Subcutaneous abdominal adipose tissue (tissue), 5 donors: ENCODE results near the gene MAT2A.
"Not testable (repeated sequence)": the region's sequence is repeated elsewhere in the genome, so short reads cannot be mapped to it uniquely, and the experiment has no call there.

Source experiments
- H3K27ac ChIP-seq: one replicate; pipeline ENCODE4 v1.7.0; 2013; ENCODE audit warnings: low read depth, mild to moderate bottlenecking, inconsistent platforms, low read length, moderate library complexity
- H3K27me3 ChIP-seq, 5 donors: one replicate each; pipeline ENCODE4 v1.7.0; 2013; ENCODE audit warnings: low read length in 5 of 5, inconsistent platforms in 1 of 5; ENCODE audit not compliant: control insufficient read depth in 5 of 5, insufficient read depth in 4 of 5
- H3K36me3 ChIP-seq, 5 donors: one replicate each; pipeline ENCODE4 v1.7.0; 2013; ENCODE audit warnings: low read length in 5 of 5; ENCODE audit not compliant: control insufficient read depth in 5 of 5, insufficient read depth in 5 of 5
- H3K4me1 ChIP-seq, 5 donors: one replicate each; pipeline ENCODE4 v1.7.0; 2013; ENCODE audit warnings: low read length in 5 of 5, mild to moderate bottlenecking in 3 of 5, moderate library complexity in 1 of 5; ENCODE audit not compliant: control insufficient read depth in 5 of 5, insufficient read depth in 5 of 5
- H3K4me3 ChIP-seq, 5 donors: one replicate each; pipeline ENCODE4 v1.7.0; 2013; ENCODE audit warnings: low read length in 5 of 5, low read depth in 1 of 5
- H3K9ac ChIP-seq, 5 donors: one replicate each; pipeline ENCODE4 v1.7.0; 2013; ENCODE audit warnings: low read length in 5 of 5, mild to moderate bottlenecking in 4 of 5, moderate library complexity in 3 of 5
- H3K9me3 ChIP-seq, 5 donors: one replicate each; pipeline ENCODE4 v1.7.0; 2013; ENCODE audit warnings: low read length in 5 of 5; ENCODE audit not compliant: control insufficient read depth in 5 of 5
- donor health status: healthy.
- donor health status: healthy.
- donor health status: healthy.
- donor health status: healthy.
- donor health status: healthy.

The MAT2A gene

GRCh38 chr2:85537600-85538506 lies 1.1 kb upstream of the MAT2A start:
- Histone ChIP-seq H3K4me1 (peaks cover 3 to 45% (median 38%) of the 10 kb centered on the region in 5 donors), H3K9me3 (no peaks in the 10 kb centered on the region), H3K9ac (peak overlapping the region; percentile 87 to 99 (median 96)), H3K4me3 (peak overlapping the region; percentile 78 to 97 (median 93)), H3K27ac (peak overlapping the region; percentile 99), H3K27me3 (no peaks in the 10 kb centered on the region), H3K36me3 (peaks cover 17 to 21% (median 20%) of the 10 kb centered on the region in 5 donors)

- Histone ChIP-seq H3K4me3 (peak overlapping the region; percentile 78 to 97 (median 87)), H3K27ac (peak overlapping the region; percentile 99), H3K4me1 (peaks cover 3 to 48% (median 38%) of the 10 kb centered on the region in 5 donors), H3K27me3 (no peaks in the 10 kb centered on the region), H3K9me3 (no peaks in the 10 kb centered on the region), H3K36me3 (peaks cover 27 to 38% (median 32%) of the 10 kb centered on the region in 5 donors), H3K9ac (peak overlapping the region; percentile 57 to 99 (median 93))
Observed at GRCh38 chr2:85539361-85540132, 579 bp downstream of the MAT2A start.

GRCh38 chr2:85540133-85540648 lies 1.2 kb downstream of the MAT2A start:
- peaks cover 3 to 48% (median 38%) of the 10 kb centered on the region in 5 donors for H3K4me1 ChIP-seq

GRCh38 chr2:85541262-85541661 lies 2.3 kb downstream of the MAT2A start:
- Histone ChIP-seq H3K4me3 (peak overlapping the region; percentile 78 to 97 (median 87)), H3K9me3 (no peaks in the 10 kb centered on the region), H3K36me3 (peaks cover 40 to 55% (median 42%) of the 10 kb centered on the region in 5 donors), H3K27me3 (no peaks in the 10 kb centered on the region), H3K27ac (peak overlapping the region; percentile 99), H3K4me1 (peaks cover 3 to 48% (median 38%) of the 10 kb centered on the region in 5 donors), H3K9ac (peak overlapping the region in 2 of 5 donors; percentile 18 to 96)

More at GRCh38 chr2:85540133-85540648, 1.2 kb downstream of the MAT2A start:
- H3K9me3 ChIP-seq: no peaks in the 10 kb centered on the region
- no peaks in the 10 kb centered on the region for H3K27me3 ChIP-seq
- H3K9ac ChIP-seq: peak overlapping the region; percentile 32 to 99 (median 93)
- H3K27ac ChIP-seq: peak overlapping the region; percentile 99
- H3K36me3 ChIP-seq: peaks cover 31 to 44% (median 35%) of the 10 kb centered on the region in 5 donors
- H3K4me3 ChIP-seq: peak overlapping the region; percentile 78 to 97 (median 87)

GRCh38 chr2:85541753-85542457 lies 2.9 kb downstream of the MAT2A start:
- no peaks in the 10 kb centered on the region for H3K9me3 ChIP-seq
- peak overlapping the region; percentile 99 for H3K27ac ChIP-seq
- peaks cover 40 to 61% (median 44%) of the 10 kb centered on the region in 5 donors for H3K36me3 ChIP-seq
- H3K4me1 ChIP-seq: peaks cover 3 to 47% (median 37%) of the 10 kb centered on the region in 5 donors
- no peak overlapping the region for H3K9ac ChIP-seq
- peak overlapping the region in 4 of 5 donors; percentile 3 to 97 (median 86) for H3K4me3 ChIP-seq
- no peaks in the 10 kb centered on the region for H3K27me3 ChIP-seq

GRCh38 chr2:85542777-85543176 lies 3.8 kb downstream of the MAT2A start:
- Histone ChIP-seq H3K4me1 (peaks cover 0 to 39% (median 28%) of the 10 kb centered on the region in 5 donors), H3K27me3 (no peaks in the 10 kb centered on the region), H3K9me3 (no peaks in the 10 kb centered on the region), H3K9ac (no peak overlapping the region), H3K36me3 (peaks cover 40 to 69% (median 44%) of the 10 kb centered on the region in 5 donors), H3K4me3 (no peak overlapping the region), H3K27ac (peak overlapping the region; percentile 21)

GRCh38 chr2:85544254-85544691 lies 5.3 kb downstream of the MAT2A start:
- H3K36me3 ChIP-seq: peaks cover 43 to 81% (median 50%) of the 10 kb centered on the region in 5 donors
- H3K4me3 ChIP-seq, H3K9ac ChIP-seq, H3K27me3 ChIP-seq, H3K27ac ChIP-seq, H3K9me3 ChIP-seq: not testable (repeated sequence)
- peaks cover 0 to 34% (median 26%) of the 10 kb centered on the region in 5 donors for H3K4me1 ChIP-seq

GRCh38 chr2:85544915-85545779 lies 6.2 kb downstream of the MAT2A start:
- H3K36me3 ChIP-seq: peaks cover 45 to 89% (median 54%) of the 10 kb centered on the region in 5 donors

More at GRCh38 chr2:85544915-85545779, 6.2 kb downstream of the MAT2A start:
- not testable (repeated sequence) for H3K27me3 ChIP-seq, H3K9me3 ChIP-seq, H3K4me3 ChIP-seq, H3K27ac ChIP-seq, H3K9ac ChIP-seq
- H3K4me1 ChIP-seq: peaks cover 0 to 28% (median 20%) of the 10 kb centered on the region in 5 donors
